ENCODE results near the gene SLC26A11. TPM values are rescaled to one million over a fixed set of nuclear protein-coding genes. Genes with fewer than 3 reads are reported as not detected.

SLC26A11 gene
- total RNA-seq, 1 donor, result 12.7 TPM

Other genes starting within 250 kb of the SLC26A11 start
- gene TBC1D16, start 184.6 kb upstream of the SLC26A11 start, total RNA-seq, result 63.1 and 68.8 TPM in 2 replicates
- gene CCDC40, start 183.8 kb upstream of the SLC26A11 start, total RNA-seq, result 8.3 and 11.8 TPM in 2 replicates
- gene GAA, start 118.8 kb upstream of the SLC26A11 start, total RNA-seq, result 76.7 and 91.3 TPM in 2 replicates
- gene EIF4A3, start 73.3 kb upstream of the SLC26A11 start, total RNA-seq, result 44.5 and 46.3 TPM in 2 replicates
- not detected in 2 replicates for gene CARD14, start 50.4 kb upstream of the SLC26A11 start, total RNA-seq
- 15.9 and 19.4 TPM in 2 replicates for gene SGSH, start 94 bp upstream of the SLC26A11 start, total RNA-seq
- 134 and 143 TPM in 2 replicates for gene RNF213, start 40.4 kb downstream of the SLC26A11 start, total RNA-seq
- gene ENDOV, start 194.7 kb downstream of the SLC26A11 start, total RNA-seq, result 19.5 and 25.9 TPM in 2 replicates